Neuronal stem cell (in vitro differentiated cells): ENCODE data around the gene TNIP1.

Experiments
- DNase-seq: peaks from one replicate; pipeline ENCODE4 v3.0.0-alpha.2; 2013; ENCODE audit warnings: low spot score
- H2AFZ ChIP-seq: one replicate; pipeline ENCODE4 v1.6.1; 2013; ENCODE audit warnings: mild to moderate bottlenecking, low read length, inconsistent platforms
- H2AK5ac ChIP-seq: 2 replicates; pipeline ENCODE4 v1.6.1; 2013; ENCODE audit warnings: low read depth, mild to moderate bottlenecking, inconsistent platforms, low read length, moderate library complexity, mixed read lengths
- H2BK120ac ChIP-seq: 2 replicates; pipeline ENCODE4 v1.6.1; 2013; ENCODE audit warnings: low read depth, mild to moderate bottlenecking, inconsistent platforms, low read length, moderate library complexity, mixed read lengths
- H2BK12ac ChIP-seq: one replicate; pipeline ENCODE4 v1.6.1; 2013; ENCODE audit warnings: low read length, inconsistent platforms
- H2BK15ac ChIP-seq: 2 replicates; pipeline ENCODE4 v1.6.1; 2013; ENCODE audit warnings: mild to moderate bottlenecking, low read length, inconsistent platforms, mixed read lengths
- H2BK5ac ChIP-seq: one replicate; pipeline ENCODE4 v1.6.1; 2013; ENCODE audit warnings: inconsistent platforms, mild to moderate bottlenecking, low read length, moderate library complexity
- H3K14ac ChIP-seq: one replicate; pipeline ENCODE4 v1.6.1; 2013; ENCODE audit warnings: low read length, inconsistent platforms
- H3K18ac ChIP-seq: 2 replicates; pipeline ENCODE4 v1.6.1; 2013; ENCODE audit warnings: low read length, inconsistent platforms
- H3K23ac ChIP-seq: 2 replicates; pipeline ENCODE4 v1.6.1; 2013; ENCODE audit warnings: low read depth, mild to moderate bottlenecking, mixed read lengths, low read length, inconsistent platforms; ENCODE audit not compliant: poor library complexity
- H3K27ac ChIP-seq: replicated peaks from 3 replicates; pipeline ENCODE4 v1.5.1; 2013; ENCODE audit warnings: low read length, inconsistent platforms
- H3K27me3 ChIP-seq, 3 experiments: 2 replicates each; pipeline ENCODE4 v1.6.1; 2013; ENCODE audit warnings: low read length in 3 of 3, mild to moderate bottlenecking in 2 of 3, inconsistent platforms in 1 of 3, low read depth in 1 of 3, mixed read lengths in 1 of 3, moderate library complexity in 1 of 3; ENCODE audit not compliant: control insufficient read depth in 3 of 3, insufficient read depth in 3 of 3
- H3K36me3 ChIP-seq, 2 donors: replicated peaks in 1 of 2; 2 replicates each; pipeline ENCODE4 v1.6.1; 2013; ENCODE audit warnings: low read length in 2 of 2; ENCODE audit not compliant: control insufficient read depth in 2 of 2, insufficient read depth in 2 of 2
- H3K4ac ChIP-seq: 2 replicates; pipeline ENCODE4 v1.6.1; 2013; ENCODE audit warnings: inconsistent platforms, mild to moderate bottlenecking, low read length, moderate library complexity
- H3K4me1 ChIP-seq, 2 donors: 1 replicate in 1 of 2; 2 replicates in 1 of 2; pipeline ENCODE4 v1.6.1; 2013; ENCODE audit warnings: low read length in 2 of 2, low read depth in 1 of 2; ENCODE audit not compliant: control insufficient read depth in 2 of 2, insufficient read depth in 1 of 2
- H3K4me2 ChIP-seq: one replicate; pipeline ENCODE4 v1.6.1; 2013; ENCODE audit warnings: mild to moderate bottlenecking, low read length, inconsistent platforms; ENCODE audit not compliant: insufficient read depth, poor library complexity, severe bottlenecking
- H3K4me3 ChIP-seq, 2 donors: 2 replicates each; pipeline ENCODE4 v1.5.1; 2013; ENCODE audit warnings: low read length in 2 of 2, mild to moderate bottlenecking in 2 of 2, inconsistent platforms in 1 of 2, moderate library complexity in 1 of 2
- H3K79me1 ChIP-seq: one replicate; pipeline ENCODE4 v1.6.1; 2013; ENCODE audit warnings: low read depth, mild to moderate bottlenecking, inconsistent platforms, low read length, moderate library complexity
- H3K9ac ChIP-seq: one replicate; pipeline ENCODE4 v1.6.1; 2013; ENCODE audit warnings: mild to moderate bottlenecking, low read depth, low read length, inconsistent platforms; ENCODE audit not compliant: poor library complexity
- H3K9me3 ChIP-seq, 2 donors: replicated peaks in 1 of 2; 2 replicates each; pipeline versions ENCODE3 to v1.6.1; 2013; ENCODE audit warnings: low read length in 2 of 2, mild to moderate bottlenecking in 2 of 2, inconsistent platforms in 1 of 2, low read depth in 1 of 2, mixed read lengths in 1 of 2, moderate library complexity in 1 of 2; ENCODE audit not compliant: control insufficient read depth in 2 of 2, insufficient read depth in 1 of 2
- H4K8ac ChIP-seq: one replicate; pipeline ENCODE4 v1.6.1; 2013; ENCODE audit warnings: low read depth, mild to moderate bottlenecking, inconsistent platforms, low read length, moderate library complexity
- H4K91ac ChIP-seq: one replicate; pipeline ENCODE4 v1.6.1; 2013; ENCODE audit warnings: low read length, low read depth, mild to moderate bottlenecking, inconsistent platforms; ENCODE audit not compliant: poor library complexity
- WGBS, 2 donors: extraction: QIAGEN DNeasy Blood & Tissue Kit; methylation state at CpG; one replicate each; pipeline ENCODE4 v1.1.7; 2013; ENCODE audit warnings: missing lambda C conversion rate in 2 of 2, mixed read lengths in 1 of 2; ENCODE audit not compliant: insufficient read length in 2 of 2, insufficient replicate concordance in 1 of 2; ENCODE audit errors: extremely low coverage in 2 of 2; 5-methylcytosine and 5-hydroxymethylcytosine counted together

Gene TNIP1

GRCh38 chr5:151087486-151087885 is 6.7 kb upstream of the TNIP1 start:
- H3K4me2 ChIP-seq: no peak overlapping the region
- no peak overlapping the region for H2BK12ac ChIP-seq
- no peak overlapping the region for H3K9ac ChIP-seq
- H3K23ac ChIP-seq: no peak overlapping the region
- no CpG with 5 or more reads among the region's 7 CpGs for WGBS, 2 donors
- H4K8ac ChIP-seq: no peak overlapping the region
- no peak overlapping the region for H3K4me3 ChIP-seq
- no peak overlapping the region for H2AK5ac ChIP-seq
- H3K36me3 ChIP-seq: no peaks in the 10 kb centered on the region
- H3K14ac ChIP-seq: no peak overlapping the region
- peaks cover 0 to 10% (median 0%) of the 10 kb centered on the region in 3 experiments for H3K27me3 ChIP-seq
- H2AFZ ChIP-seq: no peak overlapping the region
- H3K4ac ChIP-seq: no peak overlapping the region
- H3K27ac ChIP-seq: no peak overlapping the region
- no peaks in the 10 kb centered on the region for H3K79me1 ChIP-seq
- no peaks in the 10 kb centered on the region for H3K9me3 ChIP-seq
- H4K91ac ChIP-seq: no peak overlapping the region
- H2BK120ac ChIP-seq: no peak overlapping the region
- H3K18ac ChIP-seq: no peak overlapping the region
- no peak overlapping the region for H2BK5ac ChIP-seq
- DNase-seq: no peak
- no peaks in the 10 kb centered on the region for H3K4me1 ChIP-seq
- H2BK15ac ChIP-seq: no peak overlapping the region

GRCh38 chr5:151086905-151087360 is 6.1 kb upstream of the TNIP1 start:
- Histone ChIP-seq H3K9ac (no peak overlapping the region), H2BK5ac (no peak overlapping the region), H2BK12ac (no peak overlapping the region), H3K79me1 (no peaks in the 10 kb centered on the region), H3K4me3 (no peak overlapping the region), H3K4me1 (no peaks in the 10 kb centered on the region), H4K8ac (no peak overlapping the region), H4K91ac (no peak overlapping the region), H3K9me3 (no peaks in the 10 kb centered on the region), H3K14ac (no peak overlapping the region), H3K27me3 (peaks cover 0 to 10% (median 0%) of the 10 kb centered on the region in 3 experiments), H3K18ac (no peak overlapping the region), H2BK120ac (no peak overlapping the region), H3K4me2 (no peak overlapping the region), H3K4ac (no peak overlapping the region), H2AK5ac (no peak overlapping the region), H2AFZ (no peak overlapping the region), H3K23ac (no peak overlapping the region), H2BK15ac (no peak overlapping the region), H3K36me3 (no peaks in the 10 kb centered on the region), H3K27ac (no peak overlapping the region)
- no CpG with 5 or more reads among the region's 10 CpGs for WGBS, 2 donors
- no peak for DNase-seq

- no peaks in the 10 kb centered on the region for H3K9me3 ChIP-seq
- H2BK120ac ChIP-seq: no peak overlapping the region
- H3K4me3 ChIP-seq: no peak overlapping the region
Measured at GRCh38 chr5:151086192-151086869, 5.5 kb upstream of the TNIP1 start.

GRCh38 chr5:151085517-151086041 is 4.7 kb upstream of the TNIP1 start:
- no peak overlapping the region for H2BK15ac ChIP-seq
- no peak overlapping the region for H3K4me2 ChIP-seq
- peaks cover 0 to 10% (median 0%) of the 10 kb centered on the region in 3 experiments for H3K27me3 ChIP-seq
- H3K9me3 ChIP-seq: no peaks in the 10 kb centered on the region
- peak overlapping the region; percentile 64 for H3K18ac ChIP-seq
- no peak overlapping the region for H3K27ac ChIP-seq
- peaks cover 2% of the 10 kb centered on the region for H3K79me1 ChIP-seq
- H3K23ac ChIP-seq: no peak overlapping the region
- no peak overlapping the region for H4K91ac ChIP-seq
- H3K4me1 ChIP-seq: no peaks in the 10 kb centered on the region
- no peak overlapping the region for H3K14ac ChIP-seq
- no peak overlapping the region for H2BK120ac ChIP-seq
- H2AFZ ChIP-seq: peak overlapping the region; percentile 64
- no peak overlapping the region for H2BK12ac ChIP-seq
- H3K36me3 ChIP-seq: no peaks in the 10 kb centered on the region
- no peak overlapping the region for H3K4ac ChIP-seq
- no peak for DNase-seq
- H2BK5ac ChIP-seq: no peak overlapping the region
- WGBS, 2 donors: no CpG with 5 or more reads among the region's 9 CpGs
- no peak overlapping the region for H4K8ac ChIP-seq
- no peak overlapping the region for H3K9ac ChIP-seq
- H2AK5ac ChIP-seq: no peak overlapping the region
- H3K4me3 ChIP-seq: no peak overlapping the region

More at GRCh38 chr5:151086192-151086869, 5.5 kb upstream of the TNIP1 start:
- no peak overlapping the region for H3K23ac ChIP-seq
- no peak overlapping the region for H2BK5ac ChIP-seq
- H2AFZ ChIP-seq: no peak overlapping the region
- H3K14ac ChIP-seq: no peak overlapping the region
- no peak overlapping the region for H2AK5ac ChIP-seq
- no peaks in the 10 kb centered on the region for H3K36me3 ChIP-seq
- H3K27me3 ChIP-seq: peaks cover 0 to 10% (median 0%) of the 10 kb centered on the region in 3 experiments
- no peak overlapping the region for H3K4ac ChIP-seq
- H3K79me1 ChIP-seq: no peaks in the 10 kb centered on the region
- no CpG with 5 or more reads among the region's 6 CpGs for WGBS, 2 donors
- H2BK15ac ChIP-seq: no peak overlapping the region
- H4K91ac ChIP-seq: no peak overlapping the region
- no peaks in the 10 kb centered on the region for H3K4me1 ChIP-seq
- H2BK12ac ChIP-seq: no peak overlapping the region
- H3K4me2 ChIP-seq: no peak overlapping the region
- no peak for DNase-seq
- H4K8ac ChIP-seq: no peak overlapping the region
- no peak overlapping the region for H3K27ac ChIP-seq
- H3K18ac ChIP-seq: no peak overlapping the region
- no peak overlapping the region for H3K9ac ChIP-seq
